GM21515 (cell line): ENCODE data around the gene VAV2.
A peak's percentile ranks its signal among the peaks of the same experiment; 100 is the strongest.

ENCODE experiments used
- ATAC-seq: cut with Tn5 transposase; IDR thresholded peaks from one replicate; pipeline ENCODE4 v1.9.1; 2021; ENCODE audit not compliant: unreplicated experiment

VAV2 gene

GRCh38 chr9:133788045-133788818 lies 203.9 kb downstream of the VAV2 start:
- no peak for ATAC-seq

- ATAC-seq: peak; percentile 63
Observed at GRCh38 chr9:133787754-133788025, 204.4 kb downstream of the VAV2 start.

GRCh38 chr9:133786907-133787753 lies 205.0 kb downstream of the VAV2 start:
- no peak for ATAC-seq

GRCh38 chr9:133786371-133786753 lies 205.8 kb downstream of the VAV2 start:
- ATAC-seq: peak; percentile 41

GRCh38 chr9:133785753-133786370 lies 206.3 kb downstream of the VAV2 start:
- no peak for ATAC-seq

- ATAC-seq: no peak
Observed at GRCh38 chr9:133784731-133785561, 207.2 kb downstream of the VAV2 start.

GRCh38 chr9:133783331-133783731 lies 208.8 kb downstream of the VAV2 start:
- no peak for ATAC-seq

GRCh38 chr9:133782157-133783130 lies 209.7 kb downstream of the VAV2 start:
- no peak for ATAC-seq

GRCh38 chr9:133781828-133782135 lies 210.3 kb downstream of the VAV2 start:
- no peak for ATAC-seq

- no peak for ATAC-seq
Observed at GRCh38 chr9:133780962-133781827, 210.9 kb downstream of the VAV2 start.

- ATAC-seq: no peak
Observed at GRCh38 chr9:133780404-133780945, 211.6 kb downstream of the VAV2 start.

GRCh38 chr9:133779516-133780403 lies 212.4 kb downstream of the VAV2 start:
- no peak for ATAC-seq

GRCh38 chr9:133779081-133779480 lies 213.0 kb downstream of the VAV2 start:
- ATAC-seq: no peak

GRCh38 chr9:133778336-133779013 lies 213.6 kb downstream of the VAV2 start:
- no peak for ATAC-seq

GRCh38 chr9:133777871-133778270 lies 214.3 kb downstream of the VAV2 start:
- no peak for ATAC-seq

GRCh38 chr9:133777068-133777791 lies 214.9 kb downstream of the VAV2 start:
- no peak for ATAC-seq
